Neuronal stem cell (in vitro differentiated cells): Measurements from ENCODE around the gene DRD1.

Experiments used
- DNase-seq: peaks from one replicate; pipeline ENCODE4 v3.0.0-alpha.2; 2013; ENCODE audit warnings: low spot score
- H2AFZ ChIP-seq: one replicate; pipeline ENCODE4 v1.6.1; 2013; ENCODE audit warnings: mild to moderate bottlenecking, low read length, inconsistent platforms
- H2AK5ac ChIP-seq: 2 replicates; pipeline ENCODE4 v1.6.1; 2013; ENCODE audit warnings: low read depth, mild to moderate bottlenecking, inconsistent platforms, low read length, moderate library complexity, mixed read lengths
- H2BK120ac ChIP-seq: 2 replicates; pipeline ENCODE4 v1.6.1; 2013; ENCODE audit warnings: low read depth, mild to moderate bottlenecking, inconsistent platforms, low read length, moderate library complexity, mixed read lengths
- H2BK12ac ChIP-seq: one replicate; pipeline ENCODE4 v1.6.1; 2013; ENCODE audit warnings: low read length, inconsistent platforms
- H2BK15ac ChIP-seq: 2 replicates; pipeline ENCODE4 v1.6.1; 2013; ENCODE audit warnings: mild to moderate bottlenecking, low read length, inconsistent platforms, mixed read lengths
- H2BK5ac ChIP-seq: one replicate; pipeline ENCODE4 v1.6.1; 2013; ENCODE audit warnings: inconsistent platforms, mild to moderate bottlenecking, low read length, moderate library complexity
- H3K14ac ChIP-seq: one replicate; pipeline ENCODE4 v1.6.1; 2013; ENCODE audit warnings: low read length, inconsistent platforms
- H3K18ac ChIP-seq: 2 replicates; pipeline ENCODE4 v1.6.1; 2013; ENCODE audit warnings: low read length, inconsistent platforms
- H3K23ac ChIP-seq: 2 replicates; pipeline ENCODE4 v1.6.1; 2013; ENCODE audit warnings: low read depth, mild to moderate bottlenecking, mixed read lengths, low read length, inconsistent platforms; ENCODE audit not compliant: poor library complexity
- H3K27ac ChIP-seq: replicated peaks from 3 replicates; pipeline ENCODE4 v1.5.1; 2013; ENCODE audit warnings: low read length, inconsistent platforms
- H3K27me3 ChIP-seq, 3 experiments: 2 replicates each; pipeline ENCODE4 v1.6.1; 2013; ENCODE audit warnings: low read length in 3 of 3, mild to moderate bottlenecking in 2 of 3, inconsistent platforms in 1 of 3, low read depth in 1 of 3, mixed read lengths in 1 of 3, moderate library complexity in 1 of 3; ENCODE audit not compliant: control insufficient read depth in 3 of 3, insufficient read depth in 3 of 3
- H3K36me3 ChIP-seq, 2 donors: replicated peaks in 1 of 2; 2 replicates each; pipeline ENCODE4 v1.6.1; 2013; ENCODE audit warnings: low read length in 2 of 2; ENCODE audit not compliant: control insufficient read depth in 2 of 2, insufficient read depth in 2 of 2
- H3K4ac ChIP-seq: 2 replicates; pipeline ENCODE4 v1.6.1; 2013; ENCODE audit warnings: inconsistent platforms, mild to moderate bottlenecking, low read length, moderate library complexity
- H3K4me1 ChIP-seq, 2 donors: 1 replicate in 1 of 2; 2 replicates in 1 of 2; pipeline ENCODE4 v1.6.1; 2013; ENCODE audit warnings: low read length in 2 of 2, low read depth in 1 of 2; ENCODE audit not compliant: control insufficient read depth in 2 of 2, insufficient read depth in 1 of 2
- H3K4me2 ChIP-seq: one replicate; pipeline ENCODE4 v1.6.1; 2013; ENCODE audit warnings: mild to moderate bottlenecking, low read length, inconsistent platforms; ENCODE audit not compliant: insufficient read depth, poor library complexity, severe bottlenecking
- H3K4me3 ChIP-seq, 2 donors: 2 replicates each; pipeline ENCODE4 v1.5.1; 2013; ENCODE audit warnings: low read length in 2 of 2, mild to moderate bottlenecking in 2 of 2, inconsistent platforms in 1 of 2, moderate library complexity in 1 of 2
- H3K79me1 ChIP-seq: one replicate; pipeline ENCODE4 v1.6.1; 2013; ENCODE audit warnings: low read depth, mild to moderate bottlenecking, inconsistent platforms, low read length, moderate library complexity
- H3K9ac ChIP-seq: one replicate; pipeline ENCODE4 v1.6.1; 2013; ENCODE audit warnings: mild to moderate bottlenecking, low read depth, low read length, inconsistent platforms; ENCODE audit not compliant: poor library complexity
- H3K9me3 ChIP-seq, 2 donors: replicated peaks in 1 of 2; 2 replicates each; pipeline versions ENCODE3 to v1.6.1; 2013; ENCODE audit warnings: low read length in 2 of 2, mild to moderate bottlenecking in 2 of 2, inconsistent platforms in 1 of 2, low read depth in 1 of 2, mixed read lengths in 1 of 2, moderate library complexity in 1 of 2; ENCODE audit not compliant: control insufficient read depth in 2 of 2, insufficient read depth in 1 of 2
- H4K8ac ChIP-seq: one replicate; pipeline ENCODE4 v1.6.1; 2013; ENCODE audit warnings: low read depth, mild to moderate bottlenecking, inconsistent platforms, low read length, moderate library complexity
- H4K91ac ChIP-seq: one replicate; pipeline ENCODE4 v1.6.1; 2013; ENCODE audit warnings: low read length, low read depth, mild to moderate bottlenecking, inconsistent platforms; ENCODE audit not compliant: poor library complexity
- WGBS, 2 donors: extraction: QIAGEN DNeasy Blood & Tissue Kit; methylation state at CpG; one replicate each; pipeline ENCODE4 v1.1.7; 2013; ENCODE audit warnings: missing lambda C conversion rate in 2 of 2, mixed read lengths in 1 of 2; ENCODE audit not compliant: insufficient read length in 2 of 2, insufficient replicate concordance in 1 of 2; ENCODE audit errors: extremely low coverage in 2 of 2; 5-methylcytosine and 5-hydroxymethylcytosine counted together

DRD1 gene

GRCh38 chr5:175468892-175469291 is 24.9 kb upstream of the DRD1 start:
- H3K4me3 ChIP-seq, result no peak overlapping the region
- H3K9ac ChIP-seq, result no peak overlapping the region
- no peaks in the 10 kb centered on the region for H3K9me3 ChIP-seq
- no peaks in the 10 kb centered on the region for H3K36me3 ChIP-seq
- H3K4me2 ChIP-seq, result no peak overlapping the region
- H2BK120ac ChIP-seq, result no peak overlapping the region
- H2BK12ac ChIP-seq, result no peak overlapping the region
- no peak overlapping the region for H3K4ac ChIP-seq
- no CpG with 5 or more reads among the region's 1 CpG for WGBS, 2 donors
- H4K8ac ChIP-seq, result no peak overlapping the region
- no peak overlapping the region for H2BK15ac ChIP-seq
- H3K27me3 ChIP-seq, result peaks cover 0 to 36% (median 0%) of the 10 kb centered on the region in 3 experiments
- H2AFZ ChIP-seq, result no peak overlapping the region
- no peak overlapping the region for H4K91ac ChIP-seq
- H3K14ac ChIP-seq, result no peak overlapping the region
- no peak for DNase-seq
- no peak overlapping the region for H2BK5ac ChIP-seq
- H2AK5ac ChIP-seq, result no peak overlapping the region
- H3K27ac ChIP-seq, result no peak overlapping the region
- H3K18ac ChIP-seq, result no peak overlapping the region
- H3K79me1 ChIP-seq, result no peaks in the 10 kb centered on the region
- H3K4me1 ChIP-seq, result peaks cover 0 to 5% of the 10 kb centered on the region in 2 donors
- no peak overlapping the region for H3K23ac ChIP-seq

GRCh38 chr5:175467983-175468690 is 24.2 kb upstream of the DRD1 start:
- no peak overlapping the region for H2BK15ac ChIP-seq
- no peak overlapping the region for H3K14ac ChIP-seq
- no peak overlapping the region for H3K4me3 ChIP-seq
- no peak overlapping the region for H2BK12ac ChIP-seq
- H3K79me1 ChIP-seq, result no peaks in the 10 kb centered on the region
- WGBS, 2 donors, result no CpG with 5 or more reads among the region's 11 CpGs
- H3K9me3 ChIP-seq, result no peaks in the 10 kb centered on the region
- H3K4me1 ChIP-seq, result peaks cover 0 to 5% of the 10 kb centered on the region in 2 donors
- no peak overlapping the region for H4K91ac ChIP-seq
- H3K4ac ChIP-seq, result no peak overlapping the region
- no peak overlapping the region for H3K23ac ChIP-seq
- no peak overlapping the region for H3K4me2 ChIP-seq
- H2BK120ac ChIP-seq, result no peak overlapping the region
- no peak overlapping the region for H4K8ac ChIP-seq
- H2BK5ac ChIP-seq, result no peak overlapping the region
- no peaks in the 10 kb centered on the region for H3K36me3 ChIP-seq
- H3K9ac ChIP-seq, result no peak overlapping the region
- H3K27me3 ChIP-seq, result peaks cover 0 to 41% (median 0%) of the 10 kb centered on the region in 3 experiments
- no peak overlapping the region for H2AK5ac ChIP-seq
- no peak overlapping the region for H2AFZ ChIP-seq
- DNase-seq, result no peak
- no peak overlapping the region for H3K18ac ChIP-seq
- H3K27ac ChIP-seq, result no peak overlapping the region

- no peak overlapping the region for H3K4ac ChIP-seq
- H3K4me2 ChIP-seq, result no peak overlapping the region
- no peak overlapping the region for H3K23ac ChIP-seq
- no peak overlapping the region for H2BK12ac ChIP-seq
- peaks cover 0 to 45% (median 0%) of the 10 kb centered on the region in 3 experiments for H3K27me3 ChIP-seq
- H2AK5ac ChIP-seq, result no peak overlapping the region
- H3K36me3 ChIP-seq, result no peaks in the 10 kb centered on the region
- H3K9ac ChIP-seq, result no peak overlapping the region
- no peak overlapping the region for H4K8ac ChIP-seq
- H3K14ac ChIP-seq, result no peak overlapping the region
- no peak overlapping the region for H3K27ac ChIP-seq
- H2AFZ ChIP-seq, result peak overlapping the region; percentile 6
- H3K4me3 ChIP-seq, result no peak overlapping the region
- H3K79me1 ChIP-seq, result no peaks in the 10 kb centered on the region
- H3K4me1 ChIP-seq, result peaks cover 0 to 5% of the 10 kb centered on the region in 2 donors
- no peak overlapping the region for H2BK15ac ChIP-seq
- H2BK120ac ChIP-seq, result no peak overlapping the region
- no peak for DNase-seq
- no peaks in the 10 kb centered on the region for H3K9me3 ChIP-seq
- no peak overlapping the region for H2BK5ac ChIP-seq
- WGBS, 2 donors, result no CpG with 5 or more reads among the region's 5 CpGs
- no peak overlapping the region for H4K91ac ChIP-seq
- H3K18ac ChIP-seq, result no peak overlapping the region
These were observed 22.8 kb upstream of the DRD1 start for GRCh38 chr5:175466700-175467318.

- no peak overlapping the region for H2AFZ ChIP-seq
- no peak overlapping the region for H3K4ac ChIP-seq
- no peak for DNase-seq
- no peak overlapping the region for H3K4me3 ChIP-seq
- peaks cover 0 to 43% (median 0%) of the 10 kb centered on the region in 3 experiments for H3K27me3 ChIP-seq
- no peak overlapping the region for H2BK12ac ChIP-seq
- no peak overlapping the region for H3K14ac ChIP-seq
- no peak overlapping the region for H3K9ac ChIP-seq
- no peaks in the 10 kb centered on the region for H3K79me1 ChIP-seq
- H2BK120ac ChIP-seq, result no peak overlapping the region
- H2BK15ac ChIP-seq, result no peak overlapping the region
- H4K91ac ChIP-seq, result no peak overlapping the region
- H3K27ac ChIP-seq, result no peak overlapping the region
- H3K18ac ChIP-seq, result no peak overlapping the region
- no peak overlapping the region for H4K8ac ChIP-seq
- H3K4me2 ChIP-seq, result no peak overlapping the region
- H2BK5ac ChIP-seq, result no peak overlapping the region
- H2AK5ac ChIP-seq, result no peak overlapping the region
- WGBS, 2 donors, result no CpG with 5 or more reads among the region's 3 CpGs
- H3K9me3 ChIP-seq, result no peaks in the 10 kb centered on the region
- H3K4me1 ChIP-seq, result peaks cover 0 to 3% of the 10 kb centered on the region in 2 donors
- no peaks in the 10 kb centered on the region for H3K36me3 ChIP-seq
- no peak overlapping the region for H3K23ac ChIP-seq
These were observed 21.3 kb upstream of the DRD1 start for GRCh38 chr5:175465282-175465681.
